ENCODE data around the gene INSYN2B.

DNA sequence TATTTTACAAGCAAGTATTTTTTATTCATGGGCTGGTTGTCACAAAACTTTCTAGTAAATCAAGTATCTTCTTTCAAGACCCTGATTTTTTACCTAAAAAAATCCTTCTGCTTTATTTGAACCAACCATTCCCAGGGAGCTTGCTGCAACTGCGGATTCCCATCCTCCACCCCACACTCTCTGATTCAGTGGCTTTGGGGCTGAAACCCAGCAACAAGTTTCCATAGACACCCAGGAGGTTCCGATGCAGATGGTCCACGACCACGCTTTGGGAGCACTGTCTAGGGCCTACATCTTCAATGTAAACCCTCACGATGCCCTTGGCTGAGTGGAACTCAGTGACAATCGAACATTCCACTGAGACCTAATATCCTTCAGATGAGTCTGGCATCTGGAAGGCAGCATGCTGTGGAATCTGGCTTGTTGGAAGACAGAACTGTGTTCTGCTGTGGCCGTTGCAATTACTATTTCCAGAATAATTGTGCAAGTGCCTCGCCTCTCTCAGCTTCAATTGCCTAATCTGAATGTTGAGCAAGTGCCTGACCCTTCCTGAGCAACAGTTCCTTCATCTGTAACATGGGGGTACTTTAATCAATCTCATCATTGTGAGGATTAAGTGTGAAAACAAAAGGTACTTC is 105.1 kb downstream of the INSYN2B start:
- TF ChIP-seq, protein P1, sequence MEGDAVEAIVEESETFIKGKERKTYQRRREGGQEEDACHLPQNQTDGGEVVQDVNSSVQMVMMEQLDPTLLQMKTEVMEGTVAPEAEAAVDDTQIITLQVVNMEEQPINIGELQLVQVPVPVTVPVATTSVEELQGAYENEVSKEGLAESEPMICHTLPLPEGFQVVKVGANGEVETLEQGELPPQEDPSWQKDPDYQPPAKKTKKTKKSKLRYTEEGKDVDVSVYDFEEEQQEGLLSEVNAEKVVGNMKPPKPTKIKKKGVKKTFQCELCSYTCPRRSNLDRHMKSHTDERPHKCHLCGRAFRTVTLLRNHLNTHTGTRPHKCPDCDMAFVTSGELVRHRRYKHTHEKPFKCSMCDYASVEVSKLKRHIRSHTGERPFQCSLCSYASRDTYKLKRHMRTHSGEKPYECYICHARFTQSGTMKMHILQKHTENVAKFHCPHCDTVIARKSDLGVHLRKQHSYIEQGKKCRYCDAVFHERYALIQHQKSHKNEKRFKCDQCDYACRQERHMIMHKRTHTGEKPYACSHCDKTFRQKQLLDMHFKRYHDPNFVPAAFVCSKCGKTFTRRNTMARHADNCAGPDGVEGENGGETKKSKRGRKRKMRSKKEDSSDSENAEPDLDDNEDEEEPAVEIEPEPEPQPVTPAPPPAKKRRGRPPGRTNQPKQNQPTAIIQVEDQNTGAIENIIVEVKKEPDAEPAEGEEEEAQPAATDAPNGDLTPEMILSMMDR (IDR thresholded peaks at IDR 0.05) = no peak
- no peak for TF ChIP-seq POLR2A (IDR thresholded peaks at IDR 0.05)

All from thyroid gland (tissue), 4 donors.